ENCODE data around the gene WDR27. TPM values are rescaled to one million over a fixed set of nuclear protein-coding genes. Genes with fewer than 3 reads are reported as not detected.
"Not testable (repeated sequence)": the region's sequence is repeated elsewhere in the genome, so short reads cannot be mapped to it uniquely, and the experiment has no call there.

WDR27 gene
- total and polyA plus RNA-seq, 2 donors, result 15.9 to 54.5 TPM

DNA sequence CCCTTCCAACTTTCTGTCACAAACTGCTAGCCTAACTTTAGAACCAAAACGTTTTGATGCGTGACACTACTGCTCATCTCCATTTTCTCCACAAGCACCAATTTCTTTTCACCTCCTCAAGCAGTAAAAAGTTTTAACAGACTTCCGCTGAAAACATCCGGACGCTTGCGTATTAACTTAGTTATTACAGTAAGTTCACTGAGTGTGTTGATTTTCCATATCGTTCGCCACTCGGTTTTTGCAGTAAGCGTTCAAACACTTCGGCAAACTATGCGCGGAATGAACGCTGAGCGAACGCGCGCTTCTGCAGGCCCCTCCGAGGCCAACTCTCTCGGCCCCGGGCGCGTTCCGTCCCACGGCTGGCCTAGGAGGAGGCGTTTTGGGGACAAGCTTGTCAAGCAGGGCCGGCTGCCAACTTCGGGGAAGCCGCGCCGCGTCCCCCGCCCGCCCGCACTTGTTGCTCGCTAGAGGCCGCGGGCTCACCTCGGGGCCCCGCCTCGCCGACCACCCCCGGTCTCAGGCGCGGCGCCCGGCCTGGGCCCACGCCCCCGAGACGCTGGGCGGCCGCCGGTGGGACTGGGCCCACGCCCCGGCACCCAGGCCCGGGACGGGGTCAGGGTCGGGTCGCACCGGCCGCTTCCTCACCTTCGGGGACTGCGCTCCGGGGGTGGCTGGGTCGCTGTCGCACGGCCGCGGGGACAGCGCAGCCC, 21.5 kb upstream of the WDR27 start:
- Histone ChIP-seq H3K27ac (ENCODE audit: low read depth) (peak overlapping the region; percentile 99), H3K4me1 (ENCODE audit: insufficient read depth) (no peaks in the 10 kb centered on the region)
- WGBS, result under 1% methylated on average over 70 of the region's 70 CpGs

GRCh38 chr6:169722362-169723199, 20.8 kb upstream of the WDR27 start:
- peak overlapping the region; percentile 98 for H3K4me3 ChIP-seq (ENCODE audit: low read depth, low read length)
- DNase-seq (ENCODE audit: extremely low spot score), result no peak
- no peaks in the 10 kb centered on the region for H3K36me3 ChIP-seq (ENCODE audit: insufficient read depth)
- H3K27ac ChIP-seq (ENCODE audit: low read depth), result peak overlapping the region; percentile 51
- WGBS, result 4% methylated on average over 22 of the region's 22 CpGs
- H3K4me1 ChIP-seq (ENCODE audit: insufficient read depth), result no peaks in the 10 kb centered on the region

More for the DNA sequence above, 21.5 kb upstream of the WDR27 start:
- Histone ChIP-seq H3K36me3 (ENCODE audit: insufficient read depth) (no peaks in the 10 kb centered on the region), H3K4me3 (ENCODE audit: low read depth, low read length) (peak overlapping the region; percentile 98)
- no peak for DNase-seq (ENCODE audit: extremely low spot score)

DNA sequence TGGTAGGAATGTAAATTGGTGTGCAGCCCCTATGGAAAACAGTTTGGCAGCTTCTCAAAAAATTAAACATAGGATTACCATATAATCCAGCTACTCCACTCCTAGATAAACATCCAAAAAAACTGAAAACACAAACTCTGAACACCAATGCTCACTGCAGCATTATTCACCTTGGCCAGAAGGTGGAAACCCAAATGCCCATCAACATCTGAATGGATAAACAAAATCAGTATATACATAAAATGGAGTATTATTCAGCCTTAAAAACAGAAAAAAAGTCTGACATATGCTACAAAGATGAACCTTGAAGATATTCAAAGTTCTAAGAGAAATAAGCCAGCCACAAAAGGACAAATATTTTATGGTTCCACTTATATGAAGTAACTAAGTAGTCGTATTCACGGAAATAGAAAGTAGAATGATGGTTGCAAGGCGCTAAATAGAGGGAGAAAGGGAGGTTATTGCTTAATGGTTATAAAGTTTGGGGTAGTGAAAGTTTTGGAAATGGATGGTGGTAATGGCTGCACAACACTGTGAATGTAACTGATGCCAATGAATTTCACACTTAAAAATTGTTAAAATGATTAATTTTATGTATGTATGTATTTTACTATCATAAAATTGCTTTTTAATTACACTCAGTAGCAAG, 18.5 kb upstream of the WDR27 start:
- Histone ChIP-seq H3K27ac (ENCODE audit: low read depth) (no peak overlapping the region), H3K36me3 (ENCODE audit: insufficient read depth) (no peaks in the 10 kb centered on the region), H3K4me3 (ENCODE audit: low read depth, low read length) (no peak overlapping the region), H3K4me1 (ENCODE audit: insufficient read depth) (no peaks in the 10 kb centered on the region)
- 94% methylated on average over 3 of the region's 3 CpGs for WGBS
- DNase-seq (ENCODE audit: extremely low spot score), result no peak

GRCh38 chr6:169719117-169719516, 17.3 kb upstream of the WDR27 start:
- no peak for DNase-seq (ENCODE audit: extremely low spot score)

DNA sequence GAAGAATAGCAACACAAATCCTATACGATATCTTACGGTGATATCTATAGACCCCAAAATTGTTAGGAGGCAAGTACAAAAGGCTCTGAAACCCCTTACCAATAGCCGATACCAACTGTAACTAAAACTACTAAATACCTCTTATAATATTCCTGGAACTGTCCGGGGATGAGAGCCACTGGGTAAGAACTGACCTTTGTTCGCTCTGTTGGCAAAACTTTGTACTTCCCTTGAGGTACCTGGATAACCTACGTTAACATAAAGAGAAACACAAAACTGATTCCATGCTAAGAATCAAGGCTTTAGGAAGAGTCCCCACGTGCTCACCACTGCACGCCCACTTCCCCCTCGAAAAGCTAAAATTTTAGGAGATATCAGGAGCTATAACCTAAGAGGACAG, 12.8 kb upstream of the WDR27 start:
- no peak overlapping the region for H3K27ac ChIP-seq (ENCODE audit: low read depth)
- peaks cover 3% of the 10 kb centered on the region for H3K36me3 ChIP-seq (ENCODE audit: insufficient read depth)
- no peak overlapping the region for H3K4me3 ChIP-seq (ENCODE audit: low read depth, low read length)
- DNase-seq (ENCODE audit: extremely low spot score), result no peak
- 95% methylated on average over 9 of the region's 9 CpGs for WGBS
- H3K4me1 ChIP-seq (ENCODE audit: insufficient read depth), result no peaks in the 10 kb centered on the region

More at GRCh38 chr6:169719117-169719516, 17.3 kb upstream of the WDR27 start:
- H3K4me3 ChIP-seq (ENCODE audit: low read depth, low read length), result no peak overlapping the region
- no peak overlapping the region for H3K27ac ChIP-seq (ENCODE audit: low read depth)
- H3K4me1 ChIP-seq (ENCODE audit: insufficient read depth), result no peaks in the 10 kb centered on the region
- WGBS, result 92% methylated on average over 4 of the region's 4 CpGs
- H3K36me3 ChIP-seq (ENCODE audit: insufficient read depth), result no peaks in the 10 kb centered on the region

DNA sequence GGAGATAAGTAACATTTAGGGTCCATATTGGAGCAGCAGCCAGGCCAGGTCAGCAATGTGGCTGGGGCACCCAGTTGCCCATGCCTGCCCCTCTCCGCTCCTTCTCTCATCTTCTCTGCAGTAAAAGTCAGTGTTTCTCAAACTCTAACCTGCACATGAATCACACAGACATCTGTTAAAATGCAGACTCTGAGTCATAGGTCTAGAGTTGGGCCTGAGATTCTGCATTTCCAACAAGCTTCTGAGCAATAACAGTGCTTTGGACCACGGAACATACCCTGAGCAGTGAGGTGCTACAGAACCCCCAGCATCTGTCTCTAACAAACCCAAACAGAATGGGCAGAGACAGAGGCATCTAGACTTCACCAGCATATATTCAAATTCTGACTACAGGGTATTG, 12.3 kb upstream of the WDR27 start:
- Histone ChIP-seq H3K4me3 (ENCODE audit: low read depth, low read length) (no peak overlapping the region), H3K4me1 (ENCODE audit: insufficient read depth) (no peaks in the 10 kb centered on the region), H3K27ac (ENCODE audit: low read depth) (no peak overlapping the region), H3K36me3 (ENCODE audit: insufficient read depth) (peaks cover 3% of the 10 kb centered on the region)
- 94% methylated on average over 2 of the region's 2 CpGs for WGBS
- no peak for DNase-seq (ENCODE audit: extremely low spot score)

GRCh38 chr6:169710009-169710408, 8.2 kb upstream of the WDR27 start:
- DNase-seq (ENCODE audit: extremely low spot score), result no peak
- H3K36me3 ChIP-seq (ENCODE audit: insufficient read depth), result peaks cover 6% of the 10 kb centered on the region
- 79% methylated on average over 3 of the region's 3 CpGs for WGBS
- H3K4me1 ChIP-seq (ENCODE audit: insufficient read depth), result no peaks in the 10 kb centered on the region
- H3K4me3 ChIP-seq (ENCODE audit: low read depth, low read length), result no peak overlapping the region
- no peak overlapping the region for H3K27ac ChIP-seq (ENCODE audit: low read depth)

DNA sequence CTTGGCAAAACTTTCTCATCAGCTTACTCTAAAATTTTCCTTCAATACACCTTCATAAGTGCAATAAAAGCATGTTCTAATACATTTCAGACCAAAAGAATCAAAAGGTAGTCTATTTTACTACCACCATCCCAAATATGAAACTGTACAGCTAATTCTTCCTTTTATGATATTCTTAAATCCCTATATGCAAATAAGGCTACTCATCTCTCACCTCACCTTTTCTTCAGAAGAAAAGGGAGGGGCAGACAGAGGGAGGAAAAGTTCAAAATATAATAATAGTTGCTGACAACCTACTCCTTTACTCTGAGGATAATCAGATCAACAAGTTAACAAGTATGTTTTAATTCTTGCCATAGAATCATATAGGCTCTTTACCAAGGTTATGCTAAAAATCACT, 7.5 kb upstream of the WDR27 start:
- Histone ChIP-seq H3K27ac (ENCODE audit: low read depth) (no peak overlapping the region), H3K4me1 (ENCODE audit: insufficient read depth) (no peaks in the 10 kb centered on the region), H3K36me3 (ENCODE audit: insufficient read depth) (peaks cover 6% of the 10 kb centered on the region), H3K4me3 (ENCODE audit: low read depth, low read length) (no peak overlapping the region)
- no peak for DNase-seq (ENCODE audit: extremely low spot score)

GRCh38 chr6:169707772-169708171, 5.9 kb upstream of the WDR27 start:
- no peaks in the 10 kb centered on the region for H3K4me1 ChIP-seq (ENCODE audit: insufficient read depth)
- H3K27ac ChIP-seq (ENCODE audit: low read depth), result no peak overlapping the region
- peaks cover 6% of the 10 kb centered on the region for H3K36me3 ChIP-seq (ENCODE audit: insufficient read depth)
- H3K4me3 ChIP-seq (ENCODE audit: low read depth, low read length), result no peak overlapping the region
- WGBS, result 85% methylated on average over 2 of the region's 2 CpGs
- DNase-seq (ENCODE audit: extremely low spot score), result no peak

GRCh38 chr6:169702840-169703246, 1.0 kb upstream of the WDR27 start:
- peak overlapping the region; percentile 94 for H3K27ac ChIP-seq (ENCODE audit: low read depth)
- WGBS, result 4% methylated on average over 22 of the region's 22 CpGs
- H3K4me1 ChIP-seq (ENCODE audit: insufficient read depth), result no peaks in the 10 kb centered on the region
- peaks cover 2% of the 10 kb centered on the region for H3K36me3 ChIP-seq (ENCODE audit: insufficient read depth)
- peak overlapping the region; percentile 88 for H3K4me3 ChIP-seq (ENCODE audit: low read depth, low read length)
- no peak for DNase-seq (ENCODE audit: extremely low spot score)

- peak overlapping the region; percentile 94 for H3K27ac ChIP-seq (ENCODE audit: low read depth)
- peak overlapping the region; percentile 88 for H3K4me3 ChIP-seq (ENCODE audit: low read depth, low read length)
- H3K4me1 ChIP-seq (ENCODE audit: insufficient read depth), result no peaks in the 10 kb centered on the region
- under 1% methylated on average over 54 of the region's 54 CpGs for WGBS
- no peak for DNase-seq (ENCODE audit: extremely low spot score)
- no peaks in the 10 kb centered on the region for H3K36me3 ChIP-seq (ENCODE audit: insufficient read depth)
These were observed 397 bp downstream of the WDR27 start for GRCh38 chr6:169701311-169701953.

- Histone ChIP-seq H3K4me3 (ENCODE audit: low read depth, low read length) (no peak overlapping the region), H3K4me1 (ENCODE audit: insufficient read depth) (no peaks in the 10 kb centered on the region), H3K27ac (ENCODE audit: low read depth) (no peak overlapping the region), H3K36me3 (ENCODE audit: insufficient read depth) (no peaks in the 10 kb centered on the region)
- no peak for DNase-seq (ENCODE audit: extremely low spot score)
- 41% methylated on average over 5 of the region's 5 CpGs for WGBS
These were observed 1.5 kb downstream of the WDR27 start for GRCh38 chr6:169700296-169700695.

DNA sequence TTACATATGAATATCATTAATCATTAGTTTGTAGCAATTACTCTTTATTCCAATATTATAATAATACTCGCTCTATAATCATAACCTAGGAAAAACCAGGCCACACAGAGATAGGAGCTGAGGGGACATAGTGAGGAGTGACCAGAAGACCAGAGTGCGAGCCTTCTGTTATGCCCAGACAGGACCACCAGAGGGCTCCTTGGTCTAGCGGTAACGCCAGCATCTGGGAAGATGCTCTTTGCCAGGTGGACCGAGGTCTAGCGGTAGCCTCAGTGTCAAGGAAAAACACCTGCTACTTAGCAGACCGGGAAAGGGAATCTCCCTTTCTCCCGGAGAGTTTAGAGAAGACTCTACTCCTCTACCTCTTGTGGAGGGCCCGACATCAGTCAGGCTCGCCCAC, 4.7 kb downstream of the WDR27 start:
- H3K4me1 ChIP-seq (ENCODE audit: insufficient read depth); H3K27ac ChIP-seq (ENCODE audit: low read depth); DNase-seq (ENCODE audit: extremely low spot score); H3K4me3 ChIP-seq (ENCODE audit: low read depth, low read length); H3K36me3 ChIP-seq (ENCODE audit: insufficient read depth): not testable (repeated sequence)
- 81% methylated on average over 10 of the region's 10 CpGs for WGBS
